RCC 7860 (cell line): ENCODE measurements around the gene R3HDML.

Experiments used
- DNase-seq: peaks from one replicate; pipeline ENCODE4 v3.0.0-alpha.2; 2015; ENCODE audit warnings: low spot score
- FAIRE-seq: peaks from 2 replicates; lab custom pipeline; 2012; peaks lifted over from hg19 to GRCh38; lab: Jason Lieb, UNC

R3HDML gene

GRCh38 chr20:44398335-44398734, 61.5 kb downstream of the R3HDML start:
- DNase-seq, result peak; percentile 44
- FAIRE-seq, result no peak

- no peak for DNase-seq
- FAIRE-seq, result no peak
These were observed 62.6 kb downstream of the R3HDML start for GRCh38 chr20:44399446-44399845.

DNA sequence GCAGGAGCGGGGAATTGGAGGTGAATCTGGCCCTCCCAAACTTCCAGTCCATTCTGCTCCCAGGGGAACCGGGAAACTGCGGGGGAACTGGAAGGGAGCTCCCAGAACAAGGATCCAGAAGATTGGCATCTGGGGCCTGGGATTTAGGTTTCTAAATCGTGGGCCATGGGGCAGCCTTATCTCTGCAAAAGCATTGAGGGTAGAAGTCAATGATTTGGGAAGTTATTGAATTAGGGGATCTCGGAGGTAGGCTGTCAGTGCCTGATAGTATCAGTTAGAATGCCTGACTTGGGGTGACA, 63.8 kb downstream of the R3HDML start:
- DNase-seq (no peak), FAIRE-seq (no peak)
